Thoracic aorta (tissue), 2 donors: ENCODE measurements around the gene DEGS2. TPM values are rescaled to one million over a fixed set of nuclear protein-coding genes. Genes with fewer than 3 reads are reported as not detected.
A peak's percentile ranks its signal among the peaks of the same experiment; 100 is the strongest.

Experiments
- ATAC-seq: fragments of 150-250 bp; one replicate; pipeline ENCODE4 v1.8.0; 2017; ENCODE audit warnings: low read depth; ENCODE audit not compliant: insufficient number of reproducible peaks, low FRiP score
- DNase-seq: peaks from one replicate; pipeline ENCODE4 v3.0.0-alpha.2; 2020; ENCODE audit warnings: low spot score
- H3K27ac ChIP-seq, 2 donors: fragments of 200-600 bp; sonication (generic); 1 replicate in 1 of 2; 2 replicates in 1 of 2; pipeline ENCODE4 v1.5.1; 2016; ENCODE audit warnings: mild to moderate bottlenecking in 2 of 2, moderate library complexity in 2 of 2
- H3K27me3 ChIP-seq: fragments of 200-600 bp; sonication (generic); replicated peaks from 2 replicates; pipeline ENCODE4 v1.6.0; 2016; ENCODE audit warnings: mild to moderate bottlenecking; ENCODE audit not compliant: insufficient read depth
- H3K36me3 ChIP-seq: fragments of 200-600 bp; sonication (generic); one replicate; pipeline ENCODE4 v1.5.1; 2016
- H3K4me1 ChIP-seq, 2 donors: fragments of 200-600 bp; sonication (generic); 1 replicate in 1 of 2; 2 replicates in 1 of 2; pipeline versions ENCODE4 v1.5.1 to v1.6.0; 2016; ENCODE audit warnings: low read depth in 2 of 2, mild to moderate bottlenecking in 1 of 2; ENCODE audit not compliant: control insufficient read depth in 1 of 2
- H3K4me3 ChIP-seq: fragments of 200-600 bp; sonication (generic); 2 replicates; pipeline ENCODE4 v1.5.1; 2016; ENCODE audit warnings: mild to moderate bottlenecking
- H3K9me3 ChIP-seq: fragments of 200-600 bp; sonication (generic); 2 replicates; pipeline ENCODE4 v1.5.1; 2016
- total RNA-seq, 2 donors: library from RNA; depleted of rRNA; stranded (reverse); fragments of >200 nt; gene quantifications; one replicate each; pipeline versions ENCODE4 v1.1.0 to v1.2.3, GENCODE V29; 2016
- TF ChIP-seq, protein P1 (sequence below): fragments of 200-600 bp; sonication (generic); IDR thresholded peaks from one replicate; pipeline ENCODE4 v1.5.1; 2019; ENCODE audit warnings: antibody characterized with exemption

DEGS2 gene
- total RNA-seq, 2 donors from 2014 or later: 0.28 TPM; not detected in 1

DNA sequence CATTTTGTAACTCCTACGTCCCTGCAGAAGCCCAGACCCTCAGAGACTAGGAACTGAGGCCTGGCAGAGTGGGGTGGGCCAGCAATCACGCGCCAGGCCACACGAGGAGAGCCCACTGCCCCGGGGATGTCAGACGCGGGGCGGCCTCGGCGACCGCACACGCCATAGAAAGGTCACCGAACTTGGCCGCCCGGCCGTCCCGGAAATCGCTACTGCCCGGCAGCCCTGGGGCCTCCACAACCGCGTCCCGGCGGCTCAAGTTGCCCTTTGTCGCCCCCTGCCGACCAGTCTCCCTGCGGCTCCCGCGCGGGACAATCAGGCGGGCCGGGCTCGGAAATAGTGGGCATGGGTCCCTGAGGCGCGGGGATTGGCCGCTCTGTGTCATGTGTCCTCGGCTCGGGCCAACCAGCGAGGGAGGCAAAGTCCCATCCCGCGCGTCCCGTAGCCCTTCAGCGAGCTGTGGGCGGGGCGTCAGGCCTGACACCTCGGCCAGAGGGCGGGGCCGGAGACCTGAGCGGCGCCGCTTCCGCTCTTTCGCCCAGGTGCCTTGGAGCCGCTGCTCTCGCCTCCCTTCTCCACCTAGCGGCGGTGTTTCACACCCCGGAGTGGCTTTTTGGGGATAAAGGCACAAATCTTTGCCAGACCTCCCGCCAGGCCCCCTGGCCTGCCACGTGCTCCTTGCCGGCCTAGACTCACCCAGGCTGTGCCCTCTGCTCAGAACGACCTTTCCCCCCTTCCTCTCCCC is 33.4 kb upstream of the DEGS2 start:
- peak; percentile 96 for DNase-seq
- H3K27me3 ChIP-seq: no peaks in the 10 kb centered on the region
- TF ChIP-seq, protein P1, sequence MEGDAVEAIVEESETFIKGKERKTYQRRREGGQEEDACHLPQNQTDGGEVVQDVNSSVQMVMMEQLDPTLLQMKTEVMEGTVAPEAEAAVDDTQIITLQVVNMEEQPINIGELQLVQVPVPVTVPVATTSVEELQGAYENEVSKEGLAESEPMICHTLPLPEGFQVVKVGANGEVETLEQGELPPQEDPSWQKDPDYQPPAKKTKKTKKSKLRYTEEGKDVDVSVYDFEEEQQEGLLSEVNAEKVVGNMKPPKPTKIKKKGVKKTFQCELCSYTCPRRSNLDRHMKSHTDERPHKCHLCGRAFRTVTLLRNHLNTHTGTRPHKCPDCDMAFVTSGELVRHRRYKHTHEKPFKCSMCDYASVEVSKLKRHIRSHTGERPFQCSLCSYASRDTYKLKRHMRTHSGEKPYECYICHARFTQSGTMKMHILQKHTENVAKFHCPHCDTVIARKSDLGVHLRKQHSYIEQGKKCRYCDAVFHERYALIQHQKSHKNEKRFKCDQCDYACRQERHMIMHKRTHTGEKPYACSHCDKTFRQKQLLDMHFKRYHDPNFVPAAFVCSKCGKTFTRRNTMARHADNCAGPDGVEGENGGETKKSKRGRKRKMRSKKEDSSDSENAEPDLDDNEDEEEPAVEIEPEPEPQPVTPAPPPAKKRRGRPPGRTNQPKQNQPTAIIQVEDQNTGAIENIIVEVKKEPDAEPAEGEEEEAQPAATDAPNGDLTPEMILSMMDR: peak; percentile 92
- peak overlapping the region; percentile 68 for H3K4me3 ChIP-seq
- H3K36me3 ChIP-seq: no peaks in the 10 kb centered on the region
- ATAC-seq: peak; percentile 90
- H3K4me1 ChIP-seq: peaks cover 10 to 17% of the 10 kb centered on the region in 2 donors
- no peaks in the 10 kb centered on the region for H3K9me3 ChIP-seq
- peak overlapping the region; percentile 92 to 93 for H3K27ac ChIP-seq

DNA sequence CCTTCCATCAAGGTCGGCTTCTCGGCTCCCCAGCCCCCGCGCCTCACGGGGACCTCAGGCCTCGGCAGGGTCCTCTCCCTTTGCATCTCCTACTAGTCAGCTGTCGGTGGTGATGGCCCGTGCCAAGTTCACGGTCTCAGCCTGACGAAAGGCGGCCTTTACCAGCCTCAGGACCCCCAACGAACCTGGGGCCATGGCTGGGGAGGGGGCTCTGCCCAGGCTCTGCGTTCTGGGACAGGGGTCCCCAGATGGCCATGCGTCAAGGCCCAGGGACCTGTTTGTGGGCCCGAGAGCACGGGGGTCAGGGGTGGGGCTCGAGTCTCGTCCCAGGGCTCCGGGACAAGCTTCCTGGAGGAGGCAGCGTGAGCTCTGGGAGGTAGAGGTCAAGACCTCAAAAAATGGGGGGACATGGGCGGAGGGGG is 32.8 kb upstream of the DEGS2 start:
- Histone ChIP-seq H3K4me3 (peak overlapping the region; percentile 68), H3K4me1 (peaks cover 10 to 17% of the 10 kb centered on the region in 2 donors), H3K27me3 (no peaks in the 10 kb centered on the region), H3K36me3 (no peaks in the 10 kb centered on the region), H3K27ac (peak overlapping the region; percentile 92 to 93), H3K9me3 (no peaks in the 10 kb centered on the region)
- TF ChIP-seq, protein P1: no peak
- ATAC-seq (no peak), DNase-seq (no peak)

DNA sequence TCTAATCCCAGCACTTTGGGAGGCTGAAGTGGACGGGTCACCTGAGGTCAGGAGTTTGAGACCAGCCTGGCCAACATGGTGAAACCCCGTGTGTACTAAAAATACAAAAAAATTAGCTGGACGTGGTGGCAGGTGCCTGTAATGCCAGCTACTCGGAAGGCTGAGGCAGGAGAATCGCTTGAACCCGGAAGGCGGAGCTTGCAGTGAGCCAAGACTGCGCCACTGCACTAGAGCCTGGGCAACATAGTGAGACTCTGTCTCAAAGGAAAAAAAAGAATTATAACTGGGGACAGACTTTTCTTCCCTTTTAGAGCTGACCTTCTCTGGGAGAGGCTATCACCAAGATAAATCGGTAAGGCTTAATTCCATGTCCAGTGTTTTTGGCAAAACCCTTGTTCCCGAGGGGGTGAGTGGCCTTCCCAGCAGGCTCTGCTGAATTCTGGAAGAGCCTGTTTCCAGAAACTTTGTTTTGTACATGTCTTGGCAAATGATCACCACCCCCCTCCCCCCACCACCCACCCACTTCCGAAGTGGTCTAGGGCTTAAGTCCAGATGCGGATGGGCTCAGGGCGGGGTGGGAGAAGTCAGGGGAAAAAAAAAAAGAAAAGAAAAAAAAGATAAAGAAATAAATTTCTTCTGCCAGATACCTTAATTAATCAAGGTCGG is 32.3 kb upstream of the DEGS2 start:
- Histone ChIP-seq H3K9me3 (no peaks in the 10 kb centered on the region), H3K4me3 (peak overlapping the region; percentile 68), H3K27ac (peak overlapping the region; percentile 92 to 93), H3K27me3 (no peaks in the 10 kb centered on the region), H3K4me1 (peaks cover 10 to 17% of the 10 kb centered on the region in 2 donors), H3K36me3 (no peaks in the 10 kb centered on the region)
- TF ChIP-seq, protein P1: no peak
- ATAC-seq: no peak
- no peak for DNase-seq

DNA sequence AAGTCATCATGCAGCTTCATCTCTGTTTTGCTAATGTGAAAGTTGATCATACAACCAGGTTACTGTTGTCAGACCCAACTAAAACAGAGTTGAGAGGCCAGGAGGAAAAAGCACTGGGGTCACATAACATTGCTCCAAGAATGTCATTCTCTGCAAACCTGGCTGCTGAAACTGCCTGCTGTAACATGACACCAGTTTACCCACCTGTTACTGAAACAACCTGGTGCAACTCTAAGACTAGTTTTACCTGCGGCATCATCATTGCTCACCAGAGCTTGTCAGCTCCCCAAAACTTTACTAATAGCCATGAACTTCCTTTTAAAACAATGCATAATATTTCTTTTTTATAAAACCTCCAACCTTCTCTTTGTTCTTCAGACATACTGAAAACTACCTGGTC is 30.7 kb upstream of the DEGS2 start:
- TF ChIP-seq, protein P1: no peak
- no peaks in the 10 kb centered on the region for H3K9me3 ChIP-seq
- H3K27me3 ChIP-seq: no peaks in the 10 kb centered on the region

DNA sequence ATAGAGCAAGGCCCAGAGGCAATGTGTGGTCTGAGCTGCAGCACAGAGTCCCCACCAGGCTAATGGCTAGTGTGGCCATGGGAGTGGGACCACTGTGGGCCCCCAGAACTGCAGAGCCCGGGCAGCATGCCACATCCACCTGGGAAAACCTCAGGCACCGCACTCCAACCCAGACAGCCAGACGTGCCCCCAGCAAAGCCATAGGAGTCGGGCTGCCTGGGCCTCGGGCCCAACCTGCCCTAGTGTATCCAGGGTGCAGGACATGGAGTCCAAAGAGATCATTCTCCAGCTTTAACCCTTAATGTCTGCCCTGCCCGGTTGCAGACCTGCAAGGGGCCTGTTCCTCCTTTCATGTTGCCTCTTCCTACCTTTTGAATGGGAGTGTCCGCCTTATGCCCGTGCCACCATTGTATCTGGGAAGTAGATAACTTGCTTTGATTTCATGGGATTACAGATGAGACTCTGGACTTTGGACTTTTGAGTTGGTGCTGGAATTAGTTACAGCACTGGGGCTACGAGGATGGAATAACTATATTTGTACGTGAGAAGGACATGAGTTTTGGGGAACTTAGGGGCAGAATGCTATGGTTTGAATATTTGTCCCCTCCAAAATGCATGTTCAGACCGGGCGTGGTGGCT is 29.1 kb upstream of the DEGS2 start:
- Histone ChIP-seq H3K36me3 (no peaks in the 10 kb centered on the region), H3K27ac (no peak overlapping the region), H3K4me3 (no peak overlapping the region), H3K9me3 (no peaks in the 10 kb centered on the region), H3K4me1 (peaks cover 10 to 17% of the 10 kb centered on the region in 2 donors), H3K27me3 (no peaks in the 10 kb centered on the region)
- DNase-seq (no peak), ATAC-seq (no peak)
- TF ChIP-seq, protein P1: no peak

More for the DNA sequence above, 30.7 kb upstream of the DEGS2 start:
- Histone ChIP-seq H3K27ac (no peak overlapping the region), H3K4me1 (peaks cover 10 to 17% of the 10 kb centered on the region in 2 donors), H3K36me3 (no peaks in the 10 kb centered on the region), H3K4me3 (no peak overlapping the region)
- DNase-seq (no peak), ATAC-seq (no peak)
